GM19025 (cell line): ENCODE data around the gene LILRB2.
"Not testable (repeated sequence)": the region's sequence is repeated elsewhere in the genome, so short reads cannot be mapped to it uniquely, and the experiment has no call there.

Experiments
- ATAC-seq: cut with Tn5 transposase; IDR thresholded peaks from one replicate; pipeline ENCODE4 v1.9.1; 2021; ENCODE audit warnings: mild to moderate bottlenecking, low read depth, moderate library complexity; ENCODE audit not compliant: unreplicated experiment

The LILRB2 gene

GRCh38 chr19:54275951-54276350, 5.0 kb downstream of the LILRB2 start:
- ATAC-seq, result no peak

DNA sequence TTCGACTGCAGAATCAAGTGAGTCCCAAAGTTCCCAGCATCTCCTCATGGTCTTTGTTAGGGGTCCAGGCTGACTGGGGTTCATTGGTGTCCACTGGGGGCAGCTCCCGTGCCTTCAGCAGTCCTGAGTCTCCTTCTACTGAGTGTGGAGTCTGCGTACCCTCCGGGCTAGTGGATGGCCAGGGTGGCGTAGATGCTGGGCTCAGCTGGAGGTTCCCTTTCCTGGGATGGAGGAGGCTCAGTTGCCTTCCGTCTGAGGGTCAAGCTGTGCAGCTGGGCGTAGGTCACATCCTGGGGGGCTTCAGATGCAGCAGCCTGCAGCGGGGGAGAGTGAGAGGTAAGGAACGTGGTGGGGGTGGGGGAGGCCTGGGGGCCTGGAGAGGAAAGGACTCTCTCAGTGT, 6.4 kb downstream of the LILRB2 start:
- not testable (repeated sequence) for ATAC-seq

DNA sequence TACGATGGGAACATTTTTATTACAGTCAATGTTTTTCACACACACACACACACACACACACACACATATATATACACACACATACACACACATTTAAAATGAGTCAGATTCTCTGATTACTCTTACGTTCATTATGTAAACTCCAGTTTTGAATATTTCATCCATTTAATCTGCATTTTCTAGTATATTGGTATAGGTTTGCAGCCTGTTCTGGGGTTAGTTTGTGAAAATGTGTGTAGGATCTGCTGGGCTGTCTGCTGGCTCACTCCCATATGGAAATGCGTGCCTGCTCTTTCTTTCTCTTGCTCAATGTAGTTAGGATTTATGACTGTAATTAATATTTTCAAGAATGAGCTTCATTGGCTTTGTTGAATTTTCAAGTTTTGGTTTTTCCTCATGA, 7.1 kb downstream of the LILRB2 start:
- ATAC-seq, result no peak

DNA sequence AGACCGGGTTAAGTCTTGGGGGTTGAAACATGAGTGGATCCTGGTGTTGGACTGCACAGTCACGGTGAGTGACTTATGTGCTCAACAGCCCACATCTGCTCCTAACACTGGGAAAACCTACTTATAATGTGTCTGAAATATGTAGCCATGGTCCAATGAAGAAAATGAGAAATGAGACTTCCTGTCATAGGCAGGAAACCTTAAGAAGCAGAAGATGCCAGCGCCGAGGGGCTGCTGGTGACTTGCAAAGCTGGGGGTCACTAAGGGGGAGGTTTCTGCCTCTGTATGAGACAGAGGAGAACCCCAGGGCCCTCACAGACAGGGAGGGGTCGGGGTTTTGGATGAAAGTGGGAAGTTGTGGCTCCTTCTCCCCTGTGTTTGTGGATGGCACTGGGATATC, 8.7 kb downstream of the LILRB2 start:
- ATAC-seq, result not testable (repeated sequence)

DNA sequence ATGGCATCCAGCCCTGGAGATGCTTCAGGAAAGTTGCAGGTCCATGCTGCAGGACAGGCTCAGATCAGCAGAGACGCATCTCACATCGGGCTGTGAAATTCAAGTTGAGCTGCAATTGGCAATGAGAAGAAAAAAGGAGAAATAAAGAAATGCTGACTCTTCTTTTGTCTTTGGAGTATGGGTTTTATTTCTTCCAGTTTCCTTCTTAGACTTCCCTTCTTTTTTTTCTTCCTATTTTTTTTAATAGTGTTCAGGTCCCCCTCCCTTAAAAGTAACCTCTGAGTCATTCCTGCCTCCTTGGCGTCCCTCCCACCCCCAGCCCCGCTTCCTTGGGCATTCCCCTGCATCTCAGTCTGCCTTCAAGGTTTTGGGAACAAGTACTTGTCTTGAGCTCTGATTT, 9.3 kb downstream of the LILRB2 start:
- ATAC-seq, result not testable (repeated sequence)

DNA sequence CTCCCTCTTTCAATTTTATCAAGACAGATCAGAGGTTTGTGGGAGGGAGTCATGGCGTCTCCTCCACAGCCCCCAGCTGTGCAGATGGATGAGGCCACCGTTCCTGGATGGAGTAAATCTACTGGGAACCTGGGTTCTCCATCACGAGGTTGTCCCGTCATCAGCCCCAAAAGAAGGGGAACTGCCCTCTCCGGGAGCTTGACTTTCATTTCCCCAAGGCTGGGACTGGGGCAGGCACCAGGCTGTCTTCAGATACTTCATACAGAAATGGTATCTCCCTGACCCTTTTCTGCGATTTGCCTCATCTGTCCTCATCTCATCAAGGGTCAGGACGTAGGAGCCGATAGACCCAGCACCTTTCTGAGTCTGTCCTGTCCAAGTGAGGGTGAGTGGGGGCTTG, 9.8 kb downstream of the LILRB2 start:
- ATAC-seq, result no peak

- ATAC-seq, result no peak
These were observed 12.0 kb downstream of the LILRB2 start for GRCh38 chr19:54268936-54269335.

- ATAC-seq, result no peak
These were observed 14.8 kb downstream of the LILRB2 start for GRCh38 chr19:54266133-54266532.

- no peak for ATAC-seq
These were observed 18.4 kb downstream of the LILRB2 start for GRCh38 chr19:54262470-54262869.

DNA sequence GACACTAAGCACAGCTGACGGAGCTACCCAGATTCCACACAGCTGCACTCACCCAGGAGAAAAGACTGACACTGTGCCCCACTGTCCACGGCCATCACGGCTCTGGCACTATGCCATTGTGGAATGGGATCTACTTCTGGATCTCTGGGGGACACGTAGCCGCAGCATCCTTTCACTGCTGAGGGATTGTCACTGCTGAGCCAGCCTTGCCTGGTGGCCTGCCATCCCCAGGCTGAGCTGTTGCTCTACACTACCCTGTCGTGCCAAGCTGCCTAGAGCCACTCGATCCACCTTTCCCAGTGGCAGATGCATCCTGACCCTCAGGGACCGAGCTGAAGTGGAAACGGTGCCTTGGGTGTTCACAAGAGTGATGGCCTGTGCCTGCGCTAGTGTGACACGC, 18.8 kb downstream of the LILRB2 start:
- ATAC-seq, result no peak

DNA sequence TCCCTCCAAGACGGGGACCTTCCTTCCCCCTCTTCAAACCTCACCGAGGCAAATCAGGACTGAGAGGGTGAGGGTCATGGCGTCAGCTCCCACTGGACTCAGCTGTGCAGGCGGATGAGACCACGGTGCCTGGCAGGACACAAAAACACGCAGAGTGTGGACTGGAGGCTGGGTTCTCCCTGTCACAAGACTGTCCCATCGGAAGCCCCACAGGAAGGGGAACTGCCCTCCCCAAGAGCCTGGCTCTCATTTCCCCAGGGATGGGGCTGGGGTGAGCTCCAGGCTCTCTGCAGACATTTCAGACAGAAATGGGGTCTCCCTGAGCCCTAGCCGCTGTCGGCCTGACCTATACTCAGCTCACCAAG, 23.8 kb downstream of the LILRB2 start, which contains the start of gene LILRB5:
LILRB5 (minus strand) TSS at position 158 of the 365 bp plus-strand sequence; CDS start at position 78, 80 bp downstream.
- ATAC-seq, result no peak

DNA sequence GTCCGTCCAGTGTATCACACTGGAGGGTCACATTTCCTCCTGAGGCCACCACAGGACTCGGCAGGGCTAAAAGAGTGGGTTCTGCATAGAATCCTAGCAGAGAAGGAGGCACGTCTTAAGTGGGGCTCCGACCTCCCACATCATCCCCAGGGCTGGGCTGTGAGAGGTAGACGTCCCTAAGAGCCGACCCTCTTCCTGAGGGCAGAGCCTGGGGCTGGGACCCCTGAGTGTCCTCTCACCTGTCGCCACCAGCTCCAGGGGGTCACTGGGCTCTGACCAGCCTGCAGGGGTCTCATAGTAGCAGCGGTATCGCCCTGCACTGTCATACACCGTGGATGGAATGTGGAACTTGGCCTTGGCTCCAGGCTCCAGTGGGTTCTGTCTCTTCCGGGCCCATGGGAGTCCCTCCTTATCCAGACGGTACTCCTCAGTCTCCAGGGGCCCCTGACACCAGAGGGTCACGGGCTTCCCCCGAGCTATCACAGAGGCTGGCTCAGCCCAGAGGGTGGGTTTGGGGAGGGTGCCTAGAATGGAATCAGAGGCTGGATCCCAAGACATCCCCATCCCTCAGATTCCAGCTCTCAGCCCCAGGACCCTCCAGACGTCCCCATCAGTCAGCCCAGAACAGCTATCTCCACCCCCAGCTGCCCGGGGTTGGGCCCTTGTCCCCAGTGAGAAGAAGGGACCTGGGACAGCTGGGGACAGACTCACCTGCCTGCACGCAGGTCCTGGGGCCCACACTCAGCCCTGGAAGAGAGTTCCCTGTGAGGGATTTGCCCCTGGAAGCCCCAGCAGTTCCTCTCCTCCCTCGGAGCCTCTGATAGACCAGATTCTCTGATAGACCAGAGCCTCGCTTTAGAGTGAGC, 24.4 kb downstream of the LILRB2 start:
- no peak for ATAC-seq

DNA sequence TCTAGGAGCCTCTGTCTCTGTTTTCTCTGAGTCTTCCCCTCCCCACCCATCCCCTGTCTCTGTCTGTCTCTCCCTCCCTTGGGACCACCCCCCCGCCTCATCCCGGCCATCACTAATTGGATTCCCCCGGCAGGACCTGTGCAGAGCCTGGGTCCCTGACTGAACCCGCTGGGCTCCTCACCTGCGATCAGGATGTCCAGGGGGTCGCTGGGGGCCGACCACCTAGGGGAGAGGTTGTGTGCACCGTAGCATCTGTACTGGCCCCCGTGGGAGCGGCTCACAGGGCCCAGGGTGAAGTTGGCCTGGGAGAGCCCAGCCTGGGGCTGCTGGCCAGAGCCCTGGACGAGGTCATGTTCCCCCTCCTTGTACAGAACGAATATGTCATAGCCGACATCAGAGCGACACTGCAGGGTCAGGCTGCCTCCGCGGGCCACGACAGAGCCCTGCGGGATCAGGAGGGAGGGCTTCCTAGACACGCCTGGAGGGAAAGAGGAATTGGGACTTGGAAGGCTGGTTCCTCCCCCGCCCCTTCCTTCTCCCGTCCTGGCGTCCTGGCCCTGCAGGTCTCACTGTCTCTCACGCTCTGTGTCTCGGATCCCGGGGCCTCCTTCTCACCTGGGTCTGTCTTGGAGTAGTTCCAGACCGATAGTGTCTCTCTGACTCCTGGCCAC, 25.7 kb downstream of the LILRB2 start:
- no peak for ATAC-seq

DNA sequence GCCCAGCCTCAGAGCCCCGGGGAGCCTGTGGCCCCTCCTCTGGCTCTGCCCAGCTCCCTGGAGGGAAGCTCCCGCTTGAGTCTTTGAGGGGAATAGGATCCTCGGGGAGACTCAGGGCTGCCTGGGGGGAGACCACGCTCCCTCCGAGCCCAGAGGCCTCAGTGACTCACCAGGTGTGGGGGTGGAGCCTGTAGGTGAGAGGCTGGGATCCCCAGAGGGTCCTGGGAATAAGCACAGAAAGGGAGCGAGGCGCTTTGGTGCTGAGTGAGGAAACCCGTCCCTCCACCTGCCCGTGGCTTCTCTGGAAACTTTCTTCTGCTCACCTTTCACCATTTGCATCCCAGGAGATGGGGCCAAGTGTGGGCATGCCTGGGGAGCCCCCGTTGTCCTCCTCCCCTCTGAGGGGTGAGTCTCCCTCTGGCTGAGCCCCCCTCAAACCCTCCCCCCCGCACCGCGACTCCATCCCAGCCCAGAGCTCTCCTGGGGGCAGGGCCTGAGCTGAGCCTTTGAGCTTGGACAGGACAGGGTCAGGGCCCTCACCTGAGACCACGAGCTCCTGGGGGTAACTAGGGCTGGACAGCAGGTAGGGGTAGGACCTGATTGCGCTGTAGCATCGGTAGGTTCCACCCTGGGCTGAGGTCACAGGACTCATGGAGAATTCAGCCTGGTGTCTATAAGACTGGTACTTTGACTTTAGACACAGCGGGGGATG, 26.6 kb downstream of the LILRB2 start:
- ATAC-seq, result no peak

GRCh38 chr19:54253331-54254194, 27.3 kb downstream of the LILRB2 start:
- no peak for ATAC-seq

- ATAC-seq, result no peak
These were observed 28.1 kb downstream of the LILRB2 start for GRCh38 chr19:54252845-54253244.

DNA sequence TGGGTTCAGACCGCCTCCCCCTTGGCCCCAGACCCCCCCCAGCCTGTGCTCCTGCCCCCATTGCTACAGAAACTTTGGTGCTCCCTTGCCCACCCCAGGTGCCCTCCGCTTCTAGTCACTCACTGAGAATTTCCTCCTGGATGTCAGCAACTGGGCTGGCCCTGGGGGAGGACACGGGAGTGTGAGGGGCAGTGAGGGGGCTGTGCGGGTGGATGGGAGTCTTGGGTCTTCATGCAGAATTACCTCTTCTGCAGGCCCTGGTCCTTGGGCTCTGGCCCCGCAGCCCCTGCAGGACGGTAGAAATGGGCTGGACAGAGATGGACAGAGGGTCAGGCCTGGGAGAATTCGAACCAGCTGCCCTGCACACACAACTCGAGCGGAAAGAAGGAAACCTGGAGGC, 28.7 kb downstream of the LILRB2 start:
- ATAC-seq, result no peak

- no peak for ATAC-seq
These were observed 32.8 kb downstream of the LILRB2 start for GRCh38 chr19:54248016-54248601.

GRCh38 chr19:54247106-54247930, 33.6 kb downstream of the LILRB2 start:
- ATAC-seq, result no peak
